PC-3 (cell line): ENCODE data around the gene HSPB6. TPM values are rescaled to one million over a fixed set of nuclear protein-coding genes. Genes with fewer than 3 reads are reported as not detected.

Experiments used
- ATAC-seq: fragments of 200-7000 bp; cut with Tn5 transposase; 2 replicates; pipeline ENCODE4 v1.9.1; 2020; ENCODE audit warnings: mild to moderate bottlenecking, moderate library complexity
- BruUV-seq: library from RNA; stranded (reverse); fragments of 400-500 nt; replicated peaks from 2 replicates; lab custom pipeline; 2021; lab: Mats Ljungman, UMichigan
- CTCF ChIA-PET: fragments of 300-600 bp; sonication (Branson Sonifier 250); formaldehyde crosslinking; loops from one replicate; lab custom pipeline; 2022; ENCODE audit warnings: antibody characterized with exemption; lab: Charles Lee
- POLR2A ChIA-PET: fragments of 300-600 bp; sonication (Branson Sonifier 250); formaldehyde crosslinking; loops from one replicate; lab custom pipeline; 2022; ENCODE audit warnings: antibody characterized with exemption; ENCODE audit not compliant: unreplicated experiment; lab: Charles Lee
- DNase-seq: peaks from one replicate; pipeline ENCODE4 v3.0.0-alpha.2; 2015
- H2AFZ ChIP-seq: fragments of 300-600 bp; sonication (generic); 2 replicates; pipeline ENCODE4 v1.6.0; 2016; ENCODE audit warnings: antibody characterized with exemption, low read length
- H3F3A ChIP-seq: fragments of 300-600 bp; sonication (generic); one replicate; pipeline ENCODE4 v1.6.0; 2017; ENCODE audit warnings: antibody characterized with exemption, low read length, control low read depth, mild to moderate bottlenecking; ENCODE audit not compliant: unreplicated experiment
- H3K27ac ChIP-seq: fragments of 300-600 bp; sonication (generic); 2 replicates; pipeline ENCODE4 v1.5.1; 2016; ENCODE audit warnings: mild to moderate bottlenecking, low read length
- H3K27me3 ChIP-seq: fragments of 300-600 bp; sonication (generic); 2 replicates; pipeline ENCODE4 v1.6.1; 2016; ENCODE audit warnings: low read length, mixed read lengths
- H3K36me3 ChIP-seq: fragments of 300-600 bp; sonication (generic); 2 replicates; pipeline ENCODE4 v1.6.1; 2016; ENCODE audit warnings: low read depth, mixed run types, low read length, mixed read lengths
- H3K4me1 ChIP-seq: fragments of 300-600 bp; sonication (generic); 2 replicates; pipeline ENCODE4 v1.5.1; 2016; ENCODE audit warnings: low read length; ENCODE audit not compliant: insufficient read depth
- H3K4me2 ChIP-seq: fragments of 300-600 bp; sonication (generic); 2 replicates; pipeline ENCODE4 v1.6.0; 2016; ENCODE audit warnings: low read length
- H3K4me3 ChIP-seq: fragments of 300-600 bp; sonication (generic); 2 replicates; pipeline ENCODE4 v1.5.1; 2016; ENCODE audit warnings: mild to moderate bottlenecking, low read length, mixed read lengths
- H3K79me2 ChIP-seq: fragments of 300-600 bp; sonication (generic); 2 replicates; pipeline ENCODE4 v1.6.1; 2017; ENCODE audit warnings: low read length, mixed read lengths
- H3K9ac ChIP-seq: fragments of 300-600 bp; sonication (generic); 2 replicates; pipeline ENCODE4 v1.6.0; 2016; ENCODE audit warnings: mild to moderate bottlenecking, low read length
- H3K9me2 ChIP-seq: fragments of 300-600 bp; sonication (generic); replicated peaks from 2 replicates; pipeline ENCODE4 v1.6.1; 2016; ENCODE audit warnings: mixed run types, low read length, mixed read lengths
- H3K9me3 ChIP-seq: fragments of 300-600 bp; sonication (generic); 2 replicates; pipeline ENCODE4 v1.6.1; 2016; ENCODE audit warnings: low read length, mixed read lengths
- H4K20me1 ChIP-seq: fragments of 300-600 bp; sonication (generic); 2 replicates; pipeline ENCODE4 v1.6.1; 2016; ENCODE audit warnings: low read length, mixed read lengths
- CTCF ChIP-seq: fragments of 300-600 bp; sonication (generic); conservative IDR thresholded peaks from 2 replicates; pipeline ENCODE4 v1.5.1; 2017; ENCODE audit warnings: antibody characterized with exemption, low read depth, mild to moderate bottlenecking, low read length
- EZH2 ChIP-seq: fragments of 300-600 bp; sonication (generic); IDR thresholded peaks from one replicate; pipeline ENCODE4 v1.6.1; 2017; ENCODE audit warnings: antibody characterized with exemption, mild to moderate bottlenecking, low read length; ENCODE audit not compliant: unreplicated experiment
- EZH2phosphoT487 ChIP-seq: fragments of 300-600 bp; sonication (generic); IDR thresholded peaks from 2 replicates; pipeline ENCODE4 v1.6.1; 2018; ENCODE audit warnings: mild to moderate bottlenecking, antibody characterized with exemption, low read length, borderline replicate concordance
- intact Hi-C: fragments of 100-400 bp; cut with micrococcal nuclease; formaldehyde crosslinking; loops from 2 replicates; pipeline ENCODE4 v1.9.0; 2023
- total RNA-seq: library from RNA; depleted of rRNA; stranded (reverse); fragments of >200 nt; gene quantifications from 2 replicates; pipeline ENCODE4 v1.2.3, GENCODE V29; 2014

The HSPB6 gene
- total RNA-seq, 1 experiment from 2014 or later = not detected

GRCh38 chr19:35757749-35758608 lies 1.1 kb upstream of the HSPB6 start, which contains the start of gene PROSER3:
PROSER3 (plus strand) TSS chr19:35758176; CDS start chr19:35758216, 40 bp downstream.
- Histone ChIP-seq H3K4me1 (peaks cover 7% of the 10 kb centered on the region), H3K36me3 (no peaks in the 10 kb centered on the region), H2AFZ (peak within 1 kb of the TSS; percentile 80), H3K9me2 (no peaks in the 10 kb centered on the region), H4K20me1 (no peaks in the 10 kb centered on the region), H3K27ac (peak within 1 kb of the TSS; percentile 60), H3K9ac (peak within 1 kb of the TSS; percentile 81), H3F3A (peaks cover 3% of the 10 kb centered on the region), H3K27me3 (no peaks in the 10 kb centered on the region), H3K4me3 (peak within 1 kb of the TSS; percentile 77), H3K9me3 (no peaks in the 10 kb centered on the region), H3K4me2 (peak within 1 kb of the TSS; percentile 88), H3K79me2 (peaks cover 15% of the 10 kb centered on the region)
- intact Hi-C loops = no loop called here
- DNase-seq (peak; percentile 97), ATAC-seq (peak; percentile 95)
- ChIA-PET POLR2A (no interaction called here), CTCF (interaction anchor here (0.6 to 0.7 kb wide), 2 partner anchors 62 to 63 kb away, joined by 3 to 4 read pairs; no protein-coding TSS in a partner anchor)
- TSS peak; percentile 80 for BruUV-seq
- TF ChIP-seq EZH2 = no peak
- no peak for TF ChIP-seq EZH2phosphoT487

- intact Hi-C loops = no loop called here
These were observed 461 bp upstream of the HSPB6 start for GRCh38 chr19:35757231-35757748.

More at GRCh38 chr19:35757231-35757748, 461 bp upstream of the HSPB6 start:
- POLR2A ChIA-PET = no interaction called here
- DNase-seq = peak; percentile 29
- Histone ChIP-seq H3K4me3 (peak overlapping the region; percentile 77), H3K79me2 (peaks cover 15% of the 10 kb centered on the region), H3K4me2 (peak overlapping the region; percentile 88), H3K4me1 (peaks cover 7% of the 10 kb centered on the region), H3K9me3 (no peaks in the 10 kb centered on the region), H4K20me1 (no peaks in the 10 kb centered on the region), H3K27ac (0 out of 2 replicates have a peak overlapping the region, but pooled peaks have one; percentile 25), H3K9me2 (no peaks in the 10 kb centered on the region), H3K9ac (peak overlapping the region; percentile 40; the same call in 1 of the 2 replicates), H3K27me3 (no peaks in the 10 kb centered on the region), H3F3A (peaks cover 3% of the 10 kb centered on the region), H2AFZ (peak overlapping the region; percentile 72), H3K36me3 (no peaks in the 10 kb centered on the region)
- TSS peak; percentile 55 for BruUV-seq
- CTCF ChIA-PET = interaction anchor here (0.6 to 0.7 kb wide), 2 partner anchors 63 kb away, joined by 3 to 4 read pairs; no protein-coding TSS in a partner anchor
- ATAC-seq = peak; percentile 16
- no peak for TF ChIP-seq CTCF
- TF ChIP-seq EZH2phosphoT487 = no peak
- TF ChIP-seq EZH2 = no peak
